Measurements from ENCODE around the gene PF4V1.

Gene PF4V1

DNA sequence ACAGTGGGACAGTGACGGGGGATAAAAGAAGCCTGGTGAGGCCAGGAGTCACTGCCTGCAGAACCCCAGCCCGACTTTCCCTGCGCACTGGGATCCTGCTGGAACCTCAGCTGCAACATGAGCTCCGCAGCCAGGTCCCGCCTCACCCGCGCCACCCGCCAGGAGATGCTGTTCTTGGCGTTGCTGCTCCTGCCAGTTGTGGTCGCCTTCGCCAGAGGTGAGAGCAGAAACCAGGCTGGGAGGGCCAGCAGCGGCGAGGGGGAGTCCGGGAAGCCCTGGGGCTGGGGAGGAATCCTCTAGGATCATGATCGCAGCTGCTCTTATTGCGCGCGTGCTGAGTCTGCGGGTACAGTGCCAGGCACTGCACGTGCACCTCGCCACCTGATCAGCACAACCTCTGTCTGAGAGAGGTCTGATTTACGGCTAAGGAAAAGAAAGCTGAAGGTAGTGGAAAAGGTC, at the start of gene PF4V1:
Gene PF4V1, plus strand, starts transcription at position 51 of the 459 bp plus-strand sequence. Its CDS starts 67 bp downstream, at position 118.
- DNase-seq: no peak

DNA sequence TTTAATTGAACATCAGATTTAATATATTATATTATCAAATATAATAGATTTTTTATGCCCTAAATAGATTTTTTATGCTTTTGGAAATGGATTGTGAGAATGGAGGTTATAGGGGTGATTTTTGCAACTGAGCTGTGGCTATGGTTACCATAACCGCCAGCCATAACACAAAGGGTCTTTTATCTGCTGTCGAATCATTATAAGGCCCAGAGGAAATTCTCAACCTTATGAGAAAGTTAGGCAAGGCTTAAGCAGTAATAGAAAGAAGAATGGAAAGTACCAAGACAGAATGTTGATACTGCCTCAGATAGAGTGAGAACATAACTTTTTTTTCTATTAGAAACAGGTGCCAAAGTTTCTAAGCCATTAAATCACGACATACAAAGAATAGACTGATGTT, 42.9 kb upstream of the PF4V1 start:
- no peak for DNase-seq

DNA sequence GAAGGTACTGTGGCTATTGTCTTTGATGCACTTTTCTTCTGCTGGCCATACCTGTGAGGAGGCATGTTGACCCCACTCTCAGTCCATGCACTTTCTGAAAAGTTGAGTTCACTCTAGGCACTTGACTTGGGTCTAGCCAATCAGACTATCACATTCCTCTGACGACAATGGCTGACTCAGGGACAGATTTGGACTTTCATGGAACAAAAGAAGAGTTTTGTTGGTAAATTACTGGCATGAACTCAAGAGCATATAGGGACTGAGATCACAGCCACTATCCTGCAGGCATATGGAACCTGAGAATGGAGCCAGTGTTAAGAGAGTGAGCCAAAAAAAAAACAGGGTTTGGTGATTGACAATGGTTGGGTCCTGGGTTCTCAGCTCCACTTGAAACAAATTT, 41.3 kb upstream of the PF4V1 start:
- no peak for DNase-seq

DNA sequence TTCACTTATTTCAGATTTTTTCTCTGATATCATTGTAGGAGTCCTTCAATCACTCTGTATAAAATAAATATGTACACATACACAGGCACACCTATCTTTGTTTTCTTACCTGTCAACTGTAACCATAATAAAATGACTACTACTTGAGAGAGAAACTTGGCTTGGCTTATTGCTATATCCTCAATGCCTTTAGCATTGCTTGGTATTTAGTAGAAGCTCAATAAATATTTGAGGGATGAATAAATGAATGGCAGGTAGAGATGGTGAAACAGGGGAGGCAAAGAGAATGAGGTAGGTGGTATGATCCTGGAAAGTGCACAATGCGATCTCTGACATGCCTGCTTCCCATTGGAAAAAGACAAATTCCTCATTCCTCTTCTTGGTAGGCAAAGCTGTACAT, 38.4 kb upstream of the PF4V1 start:
- DNase-seq: no peak

DNA sequence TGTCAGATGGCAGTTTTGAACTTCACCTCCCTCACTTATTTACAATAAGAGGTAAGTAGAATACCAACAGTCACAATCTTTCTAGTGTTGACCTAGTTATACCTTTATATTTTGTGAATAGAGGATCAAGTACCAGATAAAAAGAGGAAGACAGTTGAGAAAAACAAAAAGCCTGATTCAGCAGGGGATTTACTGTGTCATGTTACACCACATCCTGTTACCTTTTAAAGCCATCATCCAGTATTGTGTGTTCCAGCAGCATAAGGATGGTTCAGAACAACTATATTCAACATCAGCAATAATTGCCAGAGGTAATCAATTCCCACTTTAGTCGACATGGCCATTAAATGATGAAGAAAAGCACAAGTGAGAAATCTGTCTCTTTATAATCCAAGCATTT, 38.0 kb upstream of the PF4V1 start:
- DNase-seq: no peak

DNA sequence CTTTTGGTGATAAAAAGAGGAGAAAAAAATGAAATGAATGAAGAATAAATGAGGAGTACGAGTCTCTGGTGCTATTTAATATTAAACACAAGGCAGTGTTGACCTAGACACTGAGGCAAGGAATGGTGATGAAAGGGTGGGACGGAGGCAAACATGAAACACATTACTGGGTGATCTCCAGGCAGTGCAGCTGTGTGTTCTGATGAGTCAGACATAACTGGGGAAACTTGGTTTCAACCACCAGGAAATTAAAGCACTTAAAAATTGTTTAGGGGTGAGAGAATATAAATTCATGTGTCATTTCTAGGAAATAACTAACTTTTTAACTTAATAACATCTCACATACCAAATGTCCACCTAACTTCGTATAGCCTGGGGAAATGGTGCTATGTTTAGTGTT, 36.3 kb upstream of the PF4V1 start:
- DNase-seq: no peak

GRCh38 chr4:73817341-73817740, 35.8 kb upstream of the PF4V1 start:
- DNase-seq: no peak

DNA sequence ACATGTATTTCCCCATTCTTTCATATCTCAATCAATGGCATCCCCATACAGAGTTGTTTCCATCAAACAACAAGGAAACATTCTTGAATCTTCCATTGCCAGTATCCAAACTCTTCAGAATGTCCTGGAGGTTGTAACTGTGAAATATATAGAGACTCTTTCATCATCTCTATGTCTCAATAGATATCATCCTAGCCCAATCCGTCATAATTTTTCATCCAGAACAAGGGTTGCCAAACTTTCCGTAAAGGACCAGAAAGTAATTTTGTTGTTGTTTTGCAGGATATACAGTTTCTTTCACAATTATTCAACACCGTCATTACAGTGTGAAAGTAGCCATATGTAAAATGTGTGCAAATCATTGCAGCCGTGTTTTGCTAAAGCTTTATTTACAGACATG, 31.8 kb upstream of the PF4V1 start:
- DNase-seq: no peak

DNA sequence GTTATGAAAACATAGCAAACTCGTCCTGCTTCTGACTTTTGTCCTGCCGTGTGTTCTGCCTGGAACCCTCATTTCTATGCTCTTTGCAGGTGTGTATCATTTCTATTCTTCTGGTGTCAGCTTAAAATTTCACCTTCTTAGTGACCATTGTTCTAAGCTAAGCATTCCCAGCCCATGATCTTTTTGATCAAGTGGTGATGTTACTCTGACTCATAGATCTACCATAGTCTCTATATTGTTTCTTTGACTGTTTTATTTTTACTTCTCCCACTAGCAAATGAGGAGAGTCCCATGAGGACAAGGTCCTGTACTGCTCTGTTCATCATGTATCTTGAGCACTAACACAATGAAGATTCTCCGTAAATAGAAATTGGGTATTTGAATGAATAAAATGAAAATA, 30.7 kb upstream of the PF4V1 start:
- DNase-seq: no peak

DNA sequence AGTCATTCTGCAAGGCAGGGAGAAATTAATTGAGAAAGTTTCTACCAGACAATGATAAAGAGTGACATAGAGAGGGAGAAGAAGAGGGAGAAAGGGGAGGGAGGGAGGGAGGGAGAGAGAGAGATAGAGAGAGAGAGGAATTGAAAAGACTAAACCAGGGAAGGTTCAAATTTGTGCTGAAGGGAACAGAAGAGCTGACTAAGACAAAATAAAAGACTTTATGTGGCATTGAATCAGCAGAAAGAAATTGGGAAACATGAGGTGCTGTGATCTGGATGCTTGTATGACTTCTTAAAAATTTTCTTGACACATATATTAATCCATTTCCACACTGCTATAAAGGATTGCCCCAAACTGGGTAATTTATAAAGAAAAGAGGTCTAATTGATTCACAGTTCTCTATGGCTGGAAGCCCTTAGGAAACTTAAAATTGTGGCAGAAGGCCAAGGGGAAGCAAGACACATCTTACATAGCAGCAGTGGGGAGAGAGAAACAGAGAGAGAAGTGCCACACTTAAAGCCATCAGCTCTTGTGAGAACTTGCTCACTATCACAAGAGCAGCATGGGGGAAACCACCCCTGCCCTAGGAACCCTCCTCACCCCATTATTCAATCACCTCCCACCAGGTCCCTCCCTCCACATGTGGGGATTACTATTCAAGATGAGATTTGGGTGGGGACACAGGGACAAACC, 30.1 kb upstream of the PF4V1 start:
- no peak for DNase-seq

DNA sequence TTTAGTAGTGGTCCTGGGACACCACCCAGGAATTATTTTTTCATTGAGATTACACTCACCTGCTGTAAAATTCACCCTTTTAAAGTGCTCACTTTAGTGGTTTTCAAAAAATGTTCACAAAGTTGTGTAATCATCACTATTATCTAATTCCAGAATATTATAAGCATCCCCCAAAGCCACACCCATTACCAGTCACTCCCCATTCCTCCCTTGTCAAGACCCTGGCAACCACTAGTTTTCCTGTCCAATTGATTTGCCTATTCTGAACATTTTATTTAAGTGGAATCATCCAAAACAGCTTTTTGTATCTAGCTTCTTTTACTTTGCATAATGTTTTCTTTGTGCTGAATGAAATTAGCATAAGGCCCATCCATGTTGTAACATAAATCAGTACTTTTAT, 29.3 kb upstream of the PF4V1 start:
- DNase-seq: no peak

DNA sequence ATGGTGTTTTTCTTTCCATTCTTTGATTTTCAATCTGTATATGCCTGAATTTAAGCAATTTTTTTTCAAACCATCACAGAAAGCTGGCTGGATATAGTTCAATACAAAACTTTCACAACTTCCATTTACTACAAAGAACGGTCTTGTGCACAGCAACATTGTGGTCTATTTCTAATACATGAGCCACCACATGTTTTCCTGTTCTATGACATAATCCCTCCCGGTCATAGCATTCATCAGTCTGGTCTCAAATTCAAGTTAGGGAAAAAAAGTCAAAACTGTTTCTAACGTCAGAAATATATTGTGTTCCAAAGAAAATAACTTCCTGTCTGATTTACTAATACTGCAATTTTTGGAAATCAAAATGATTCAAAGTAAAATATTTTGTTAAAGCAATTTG, 24.1 kb upstream of the PF4V1 start:
- no peak for DNase-seq

GRCh38 chr4:73831569-73831968, 21.5 kb upstream of the PF4V1 start:
- no peak for DNase-seq

GRCh38 chr4:73832651-73833237, 20.4 kb upstream of the PF4V1 start:
- DNase-seq: no peak

- no peak for DNase-seq
These were observed 16.5 kb upstream of the PF4V1 start, which contains the start of gene CXCL6 for GRCh38 chr4:73836373-73837279. CXCL6 (plus strand) TSS chr4:73836678; CDS start chr4:73836751, 73 bp downstream.

DNA sequence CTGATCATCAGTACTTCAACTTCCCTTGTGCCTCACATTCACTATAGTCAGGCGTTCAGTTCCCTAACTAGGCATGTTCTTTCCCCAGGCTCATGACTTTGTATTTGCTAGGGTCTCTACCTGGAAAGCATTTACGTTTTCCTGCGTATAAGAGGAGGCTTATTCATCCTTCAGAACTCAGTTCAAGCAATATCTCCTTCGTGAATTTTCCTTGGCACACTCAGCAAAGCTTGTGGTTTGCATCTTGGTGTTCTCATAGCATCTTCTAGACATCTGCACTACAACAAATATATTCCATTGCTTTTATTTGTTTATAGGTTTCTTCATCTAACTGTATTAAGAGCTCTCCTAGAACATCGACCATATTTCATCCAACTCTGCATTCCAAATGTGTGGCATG, 14.0 kb upstream of the PF4V1 start:
- no peak for DNase-seq

DNA sequence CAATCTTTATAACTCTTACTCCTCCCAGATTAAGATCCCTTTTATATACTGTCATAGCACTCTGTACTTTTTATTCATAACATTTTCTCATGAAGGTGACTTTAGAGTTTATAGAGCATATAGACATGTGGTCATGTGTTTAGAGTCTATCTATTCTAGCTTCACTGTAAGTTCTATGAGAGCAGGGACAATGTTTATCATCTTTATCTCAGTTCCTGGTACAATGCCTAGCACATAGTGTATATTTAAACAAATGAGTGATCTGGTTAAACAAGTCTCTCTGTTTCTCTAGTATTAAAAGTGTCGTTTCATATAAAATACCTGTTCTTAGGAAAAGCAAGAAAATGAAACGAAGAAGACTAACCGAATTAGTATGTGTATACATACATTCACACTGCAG, 13.4 kb upstream of the PF4V1 start:
- DNase-seq: no peak

GRCh38 chr4:73841243-73841925, 11.7 kb upstream of the PF4V1 start:
- no peak for DNase-seq

GRCh38 chr4:73842696-73843095, 10.4 kb upstream of the PF4V1 start:
- DNase-seq: no peak

GRCh38 chr4:73843369-73843768, 9.7 kb upstream of the PF4V1 start:
- DNase-seq: no peak

DNA sequence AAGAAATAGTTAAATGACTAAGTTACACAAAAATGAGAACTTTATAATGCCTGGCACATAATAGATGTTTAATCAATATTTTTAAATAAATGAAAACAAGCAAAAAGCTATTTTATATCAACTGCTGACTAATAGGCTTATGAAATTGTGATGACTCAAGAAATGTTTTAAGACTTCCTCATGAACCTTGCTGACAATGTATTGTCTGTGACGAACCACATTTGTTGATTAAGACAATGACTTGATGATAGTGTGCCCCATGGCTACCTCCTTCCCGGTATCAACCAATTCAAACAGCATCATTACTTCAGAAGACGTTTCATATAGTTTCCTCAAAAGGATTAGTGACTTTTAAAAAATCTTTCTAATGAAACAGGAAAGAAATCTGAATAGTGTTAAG, 8.8 kb upstream of the PF4V1 start:
- no peak for DNase-seq

GRCh38 chr4:73844806-73845205, 8.3 kb upstream of the PF4V1 start:
- no peak for DNase-seq

- no peak for DNase-seq
These were observed 5.4 kb upstream of the PF4V1 start for GRCh38 chr4:73847526-73848182.
